HG03575 (cell line): Measurements from ENCODE around the gene UBE2L3.
"Not testable (repeated sequence)": the region's sequence is repeated elsewhere in the genome, so short reads cannot be mapped to it uniquely, and the experiment has no call there.

Experiments used
- ATAC-seq: cut with Tn5 transposase; IDR thresholded peaks from one replicate; pipeline ENCODE4 v1.9.1; 2021; ENCODE audit not compliant: unreplicated experiment, insufficient number of reproducible peaks, low FRiP score; ENCODE audit errors: extremely low read depth

The UBE2L3 gene

DNA sequence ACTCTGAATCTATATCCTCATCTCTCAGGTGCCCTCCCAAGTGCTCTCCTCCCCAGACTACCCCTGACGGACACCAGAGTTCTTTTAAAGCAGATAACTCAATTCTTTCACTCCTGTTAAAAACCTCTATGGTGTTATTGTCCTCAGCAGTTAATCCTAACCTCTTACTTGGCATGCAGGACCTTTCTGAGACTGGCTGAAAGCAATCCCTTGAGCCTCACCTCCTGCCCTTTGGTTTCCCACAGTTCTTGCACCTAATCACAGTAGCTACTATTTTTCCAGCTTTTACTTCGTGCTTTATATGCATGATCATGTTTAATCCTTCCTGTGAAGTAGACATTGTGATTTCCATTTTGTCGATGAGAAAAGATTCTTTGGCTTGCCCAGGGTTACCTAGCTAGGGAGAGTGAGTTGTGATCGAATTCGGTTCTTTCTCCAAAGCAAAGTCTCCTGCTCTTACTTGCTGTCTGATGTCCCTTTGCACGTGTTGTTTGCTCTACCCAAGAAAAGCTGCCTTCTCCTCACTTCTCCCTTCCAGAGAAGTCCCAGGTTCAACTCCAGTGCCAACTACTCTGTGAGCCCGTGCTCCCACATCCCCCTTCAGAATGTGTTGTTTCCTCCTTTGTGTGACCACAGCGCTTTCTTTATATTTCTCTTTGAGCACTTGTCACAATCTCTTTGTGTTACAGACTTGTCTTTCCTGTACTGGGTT lies 2.1 kb downstream of the UBE2L3 start:
- no peak for ATAC-seq

DNA sequence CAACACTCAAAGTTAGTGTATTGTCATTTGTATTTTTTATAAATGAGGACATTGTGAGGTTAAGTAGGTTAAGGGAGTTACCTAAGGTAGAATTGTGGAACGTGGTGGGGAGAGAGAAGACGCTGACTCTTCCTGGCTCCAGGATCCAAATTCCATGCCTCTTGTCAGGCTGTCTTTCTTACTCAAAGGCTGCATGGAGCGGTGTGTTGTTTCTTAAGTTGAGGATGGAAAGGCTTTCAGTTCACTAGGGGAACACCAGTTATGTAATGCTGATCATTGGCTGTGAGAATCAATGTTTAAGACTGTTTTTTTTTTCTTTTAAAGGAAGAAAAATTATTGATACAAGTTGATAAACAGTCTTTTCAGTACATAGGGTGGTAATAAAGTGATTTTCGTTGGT lies 2.9 kb downstream of the UBE2L3 start:
- ATAC-seq: no peak

DNA sequence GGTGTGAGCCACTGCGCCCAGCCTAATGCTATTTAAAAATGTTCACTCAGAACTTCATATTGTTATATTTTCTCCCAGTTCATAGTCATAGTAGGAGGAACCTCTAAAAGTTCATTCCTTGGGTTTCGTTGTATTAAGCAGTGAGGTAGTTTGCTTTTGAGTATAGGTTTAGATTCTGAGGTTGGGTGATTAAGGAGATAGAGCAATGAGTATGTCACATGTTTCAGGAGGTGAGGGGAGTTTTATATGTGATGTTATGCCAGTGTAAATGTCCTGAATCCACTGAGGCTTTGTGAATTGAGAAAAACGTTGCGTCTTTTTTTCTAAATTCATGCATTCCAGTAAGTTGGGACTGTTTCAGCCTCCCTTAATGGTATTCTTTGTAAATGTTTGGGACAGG lies 4.2 kb downstream of the UBE2L3 start:
- no peak for ATAC-seq

DNA sequence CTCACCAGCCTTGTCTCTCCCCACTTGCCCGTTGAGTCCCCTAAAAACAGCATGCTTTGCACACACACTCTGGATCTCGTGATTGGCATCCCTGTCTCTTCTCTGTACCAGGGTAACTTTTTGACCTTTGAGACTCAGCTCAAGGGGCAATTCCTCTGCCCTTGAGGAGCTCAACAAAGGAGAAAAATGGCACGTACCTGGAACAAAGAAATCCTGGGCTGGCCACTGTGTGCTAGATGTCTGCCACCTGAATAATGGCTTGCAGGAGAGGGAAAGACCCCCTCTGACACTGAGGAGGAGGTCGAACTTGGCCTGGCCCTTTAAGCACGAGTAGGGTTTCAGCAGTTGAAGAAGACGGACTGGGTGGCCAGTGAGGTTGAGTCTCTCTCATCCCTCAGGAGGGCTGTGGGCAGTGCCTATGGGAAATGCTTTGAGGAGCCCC lies 5.8 kb downstream of the UBE2L3 start:
- ATAC-seq: no peak

DNA sequence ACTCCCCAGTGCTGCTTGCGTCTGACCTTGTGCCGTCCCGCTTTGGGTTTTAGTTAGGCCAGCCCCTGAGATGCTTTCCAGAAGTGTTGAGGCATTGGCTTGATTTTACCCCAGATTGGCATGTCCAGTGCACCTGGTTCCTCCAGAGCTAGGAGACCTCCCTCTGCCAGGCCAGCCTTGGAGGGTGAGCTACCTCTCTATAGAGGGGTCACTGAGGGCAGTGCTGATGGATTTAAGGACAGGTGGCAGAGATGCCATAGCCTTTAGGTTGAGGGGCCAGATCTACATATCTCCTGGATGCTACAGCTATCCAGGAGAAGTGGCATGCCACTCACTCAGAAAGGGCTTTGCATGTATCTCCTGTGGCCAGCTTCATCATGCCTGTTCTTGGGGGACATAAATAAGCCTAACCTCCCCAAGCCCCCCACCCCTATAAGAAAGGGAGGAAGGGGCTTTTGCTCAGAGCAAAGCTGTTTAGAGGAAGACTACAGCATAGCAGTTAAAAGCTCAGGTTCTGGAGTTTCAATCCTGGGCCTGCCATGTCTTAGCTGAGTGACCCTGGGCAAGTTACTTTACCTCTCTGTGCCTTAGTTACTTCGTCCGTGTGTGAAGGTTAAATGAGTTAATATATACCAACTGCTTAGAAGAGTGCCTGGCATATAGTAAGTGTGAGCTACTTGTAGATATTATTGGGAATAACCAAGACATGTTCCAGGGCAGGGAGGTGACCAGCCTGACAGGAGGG lies 6.4 kb downstream of the UBE2L3 start:
- no peak for ATAC-seq

DNA sequence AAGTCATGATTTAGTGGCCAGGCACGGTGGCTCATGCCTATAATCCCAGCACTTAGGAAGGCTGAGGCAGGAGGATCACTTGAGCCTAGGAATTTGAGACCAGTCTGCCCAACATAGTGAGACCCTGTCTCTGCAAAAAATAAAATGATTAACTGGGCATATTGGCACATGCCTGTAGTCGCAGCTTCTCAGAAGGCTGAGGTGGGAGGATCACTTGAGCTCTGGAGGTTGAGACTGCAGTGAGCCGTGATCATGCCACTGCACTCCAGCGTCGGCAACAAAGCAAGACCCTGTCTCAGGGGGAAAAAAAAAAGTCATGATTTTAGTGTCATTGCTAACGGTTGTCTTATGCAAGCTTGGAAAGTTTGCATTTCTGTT lies 11.9 kb downstream of the UBE2L3 start:
- ATAC-seq: no peak

DNA sequence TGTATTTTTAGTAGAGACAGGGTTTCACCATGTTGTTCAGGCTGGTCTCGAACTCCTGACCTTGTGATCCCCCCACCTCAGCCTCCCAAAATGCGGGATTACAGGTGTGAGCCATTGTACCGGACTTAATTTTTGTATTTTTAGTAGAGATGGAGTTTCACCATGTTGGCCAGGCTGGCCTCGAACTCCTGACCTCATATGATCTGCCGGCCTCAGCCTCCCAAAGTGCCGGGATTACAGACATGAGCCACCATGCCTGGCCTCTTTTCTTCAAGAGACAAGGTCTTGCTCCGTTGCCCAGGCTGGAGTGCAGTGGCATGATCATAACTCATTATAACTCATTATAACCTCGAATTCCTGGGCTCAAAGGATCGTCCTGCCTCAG lies 13.1 kb downstream of the UBE2L3 start:
- not testable (repeated sequence) for ATAC-seq

DNA sequence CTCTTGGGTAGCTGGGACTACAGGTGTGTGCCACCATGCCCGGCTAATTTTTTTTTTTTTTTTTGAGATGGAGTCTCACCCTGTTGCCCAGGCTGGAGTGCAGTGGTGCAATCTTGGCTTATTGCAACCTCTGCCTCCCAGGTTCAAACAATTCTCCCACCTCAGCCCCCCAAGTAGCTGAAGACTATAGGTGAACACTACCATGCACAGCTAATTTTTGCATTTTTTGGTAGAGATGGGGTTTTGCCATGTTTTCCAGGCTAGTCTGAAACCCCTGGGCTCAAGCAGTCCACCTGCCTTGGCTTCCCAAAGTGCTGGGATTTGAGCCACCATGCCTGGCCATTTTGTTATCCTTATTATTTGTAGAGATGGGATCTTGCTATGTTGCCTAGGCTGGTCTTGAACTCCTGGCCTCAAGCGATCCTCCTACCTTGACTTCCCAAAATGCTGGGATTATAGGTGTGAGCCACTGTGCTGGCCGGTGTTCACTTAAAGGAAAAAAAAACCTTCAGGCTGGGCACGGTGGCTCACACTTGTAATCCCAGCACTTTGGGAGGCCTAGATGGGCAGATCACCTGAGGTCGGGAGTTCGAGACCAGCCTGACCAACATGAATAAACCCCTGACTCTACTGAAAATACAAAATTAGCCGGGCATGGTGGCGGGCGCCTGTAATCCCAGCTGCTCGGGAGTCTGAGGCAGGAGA lies 13.6 kb downstream of the UBE2L3 start:
- ATAC-seq: not testable (repeated sequence)

DNA sequence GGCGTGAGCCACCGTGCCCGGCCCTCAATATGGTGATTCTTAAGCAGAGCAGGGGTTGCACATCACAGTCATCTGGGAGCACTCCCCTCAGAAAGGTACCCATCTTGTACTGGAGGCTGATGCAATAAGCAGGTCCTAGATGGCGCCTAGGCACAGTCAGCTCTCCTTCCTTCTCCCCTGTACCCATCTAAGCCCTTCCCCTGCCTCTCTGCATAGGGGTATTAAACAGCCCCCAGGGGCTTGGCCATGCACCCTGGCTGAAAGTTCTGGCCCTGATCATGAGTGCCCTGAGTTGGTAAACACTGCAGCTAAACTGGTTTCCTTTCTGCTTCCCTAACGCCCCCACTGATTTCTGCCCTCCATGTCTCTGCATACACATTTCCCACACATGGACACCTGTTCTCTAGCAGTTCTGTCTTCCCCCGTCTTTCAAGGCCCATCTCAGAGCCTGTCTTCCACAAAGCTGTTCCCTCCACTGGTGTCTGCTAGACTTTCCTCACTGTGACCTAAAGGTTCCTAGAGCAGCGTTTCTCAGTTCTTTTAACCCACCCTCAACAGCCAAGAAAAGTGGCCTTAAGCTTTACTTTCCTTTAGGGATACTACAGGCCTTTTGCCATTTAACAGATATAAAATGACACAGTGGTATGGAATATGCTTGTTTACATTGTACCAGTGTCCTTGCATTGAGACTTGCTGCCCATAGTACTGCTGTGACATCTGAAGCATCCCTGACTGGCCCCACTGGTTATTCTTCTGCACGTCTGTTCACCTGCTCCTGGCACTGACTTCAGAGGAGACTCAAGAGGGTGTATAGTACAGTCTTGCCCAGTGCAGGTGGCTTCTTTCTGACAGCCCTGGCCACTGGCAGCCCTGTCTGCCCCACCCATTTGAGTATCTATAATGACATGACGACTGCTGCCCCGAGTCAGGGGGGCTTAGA lies 15.6 kb downstream of the UBE2L3 start:
- no peak for ATAC-seq

DNA sequence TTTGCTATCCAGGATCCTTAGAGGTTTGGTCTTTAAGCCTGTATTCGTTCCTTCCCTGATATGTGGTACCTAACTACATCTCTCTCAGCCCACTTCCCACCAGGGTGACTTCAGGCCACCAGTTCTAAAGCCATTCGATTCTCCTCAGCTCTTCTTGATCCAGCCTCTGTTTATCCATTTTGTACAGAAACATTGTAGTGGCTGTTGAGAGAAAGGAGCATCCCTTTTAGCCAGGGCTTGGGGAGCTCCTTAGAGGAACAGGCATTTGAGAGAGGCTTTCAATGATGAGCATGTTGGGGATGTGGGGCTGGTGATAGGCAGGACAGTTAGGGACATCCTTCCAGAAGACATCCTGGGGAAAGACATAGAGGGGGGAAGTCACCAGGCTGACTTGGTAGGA lies 17.9 kb downstream of the UBE2L3 start:
- ATAC-seq: no peak

DNA sequence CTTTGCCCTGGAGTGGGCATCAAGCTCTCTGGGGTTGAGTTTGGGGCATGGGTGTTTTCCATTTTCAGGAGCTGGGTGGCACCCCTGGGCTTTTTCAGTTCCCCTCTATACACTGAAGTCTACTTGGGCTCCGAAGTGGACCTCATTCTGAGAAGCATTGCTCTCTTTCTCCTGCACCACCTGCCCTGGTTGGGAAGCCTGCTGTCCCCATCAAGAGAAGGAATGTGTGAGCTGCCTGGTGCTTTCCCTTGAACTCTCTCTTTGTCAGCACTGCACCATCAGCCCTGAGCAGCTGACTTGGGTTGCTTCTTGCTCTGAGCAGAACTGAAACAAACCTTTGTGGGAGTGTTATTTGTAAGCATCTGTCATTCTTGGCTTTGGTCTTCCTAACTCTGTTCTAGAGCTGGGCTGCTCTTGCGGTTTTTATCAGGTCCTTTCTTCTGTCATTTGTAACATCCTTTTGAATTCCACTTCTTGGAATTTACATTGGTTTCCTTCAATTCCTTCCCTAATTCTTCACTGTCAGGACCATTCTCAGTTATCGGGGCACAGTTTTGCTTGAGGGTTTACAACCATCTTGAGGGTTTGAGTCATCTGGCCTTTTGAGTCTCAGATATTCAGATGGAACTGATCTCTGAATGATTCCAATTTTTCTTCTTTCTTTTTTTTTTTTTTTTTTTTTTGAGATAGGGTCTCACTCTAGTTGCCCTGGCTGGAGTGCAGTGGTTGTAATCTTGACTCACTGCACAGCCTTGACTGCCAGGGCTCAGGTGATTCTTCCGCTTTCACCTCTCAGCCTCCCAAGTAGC lies 20.5 kb downstream of the UBE2L3 start:
- no peak for ATAC-seq

DNA sequence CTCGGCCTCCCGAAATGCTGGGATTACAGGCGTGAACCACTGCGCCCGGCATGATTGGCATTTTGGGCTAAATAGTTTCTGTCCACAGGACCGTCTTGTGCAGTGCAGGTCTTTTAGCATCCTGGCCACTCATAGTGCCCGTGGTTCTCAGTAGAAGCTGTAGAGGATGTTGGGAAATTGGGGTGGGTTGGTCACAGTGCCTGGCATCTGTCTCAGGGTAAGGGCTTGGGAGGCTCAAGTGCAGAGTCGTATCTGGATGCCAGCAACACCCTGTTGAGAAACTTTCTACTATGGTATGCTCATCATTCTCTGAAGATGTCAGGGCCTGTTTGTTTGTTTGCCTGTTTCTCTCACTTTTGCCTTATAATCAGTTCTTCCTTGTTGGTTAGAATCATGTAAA lies 21.9 kb downstream of the UBE2L3 start:
- ATAC-seq: no peak

DNA sequence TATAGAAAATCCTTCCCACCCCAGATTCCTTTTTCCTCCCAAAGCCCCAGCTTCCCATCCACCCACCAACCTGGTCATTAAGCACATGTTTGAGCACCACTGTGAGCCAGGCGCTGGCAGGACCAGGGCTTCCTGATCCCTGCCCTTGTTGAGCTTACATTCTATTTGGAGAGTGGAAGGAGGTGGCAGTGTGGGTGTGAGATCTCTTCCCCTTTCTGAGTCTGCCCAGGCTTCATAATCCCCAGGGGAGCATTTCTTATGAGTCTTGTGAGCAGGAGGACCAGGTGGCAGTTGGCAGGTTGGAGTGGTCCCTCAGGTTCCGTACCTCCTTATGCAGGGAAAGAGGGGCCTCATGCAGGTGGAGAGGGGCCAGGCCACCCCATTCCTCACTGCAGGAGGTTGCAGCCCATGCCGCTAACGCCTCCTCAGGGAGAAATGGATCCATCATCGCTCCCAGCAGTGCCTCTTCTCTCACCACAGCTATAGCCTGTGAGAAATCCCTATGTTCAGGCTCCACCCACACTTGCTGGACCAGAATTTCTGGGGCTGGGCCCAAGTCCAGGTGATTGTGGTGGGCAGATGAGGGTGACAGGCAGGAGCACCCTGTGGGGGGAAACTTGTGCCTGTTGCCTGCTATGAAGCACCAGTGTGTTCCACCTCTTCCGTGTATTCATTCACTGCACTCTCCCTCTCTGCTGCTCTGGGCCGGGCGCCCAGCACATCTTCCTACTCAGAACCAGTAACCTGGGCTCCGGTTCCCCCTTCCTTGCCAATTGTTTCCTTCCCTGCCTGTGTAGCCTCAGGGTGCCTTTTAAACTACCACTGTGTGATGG lies 23.5 kb downstream of the UBE2L3 start:
- ATAC-seq: no peak

DNA sequence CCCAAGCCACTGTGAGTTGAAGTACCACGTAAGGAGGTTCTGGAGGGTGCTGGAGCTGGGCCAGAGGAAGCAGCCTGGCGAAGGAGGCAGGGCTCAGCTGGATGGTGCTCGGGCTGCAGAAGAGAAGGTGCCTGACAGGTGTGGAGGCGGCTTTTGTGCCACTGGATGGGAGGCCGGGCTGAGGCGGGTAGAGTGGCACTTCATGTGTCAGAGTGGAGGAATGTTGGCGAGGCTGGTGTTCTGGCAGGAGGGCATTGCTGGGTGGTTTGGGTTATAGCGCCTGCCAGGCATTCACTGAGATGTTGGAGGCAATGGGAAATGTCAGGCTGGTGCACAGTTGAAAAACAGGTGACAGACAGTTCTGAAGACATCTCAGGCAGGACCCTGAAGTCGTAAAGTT lies 24.2 kb downstream of the UBE2L3 start:
- no peak for ATAC-seq

DNA sequence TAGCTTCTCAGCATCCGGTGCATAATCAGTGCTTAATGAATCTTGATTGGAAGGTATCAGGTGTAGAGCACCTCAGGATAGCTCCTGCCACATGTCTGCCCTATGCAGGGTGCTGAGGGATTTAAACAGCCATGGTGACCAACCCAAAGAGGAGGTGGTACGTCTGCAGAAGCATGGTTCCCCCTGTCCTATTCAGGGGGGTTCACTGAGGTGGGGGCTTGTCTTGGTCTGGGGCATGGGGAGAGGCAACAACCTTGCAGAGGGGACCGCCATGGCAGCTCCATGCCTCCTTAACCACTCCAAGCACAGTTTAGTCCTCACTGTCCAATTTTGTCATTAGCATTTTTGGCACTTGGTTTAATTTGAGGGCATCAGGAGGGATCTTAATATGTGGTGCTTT lies 24.9 kb downstream of the UBE2L3 start:
- no peak for ATAC-seq

DNA sequence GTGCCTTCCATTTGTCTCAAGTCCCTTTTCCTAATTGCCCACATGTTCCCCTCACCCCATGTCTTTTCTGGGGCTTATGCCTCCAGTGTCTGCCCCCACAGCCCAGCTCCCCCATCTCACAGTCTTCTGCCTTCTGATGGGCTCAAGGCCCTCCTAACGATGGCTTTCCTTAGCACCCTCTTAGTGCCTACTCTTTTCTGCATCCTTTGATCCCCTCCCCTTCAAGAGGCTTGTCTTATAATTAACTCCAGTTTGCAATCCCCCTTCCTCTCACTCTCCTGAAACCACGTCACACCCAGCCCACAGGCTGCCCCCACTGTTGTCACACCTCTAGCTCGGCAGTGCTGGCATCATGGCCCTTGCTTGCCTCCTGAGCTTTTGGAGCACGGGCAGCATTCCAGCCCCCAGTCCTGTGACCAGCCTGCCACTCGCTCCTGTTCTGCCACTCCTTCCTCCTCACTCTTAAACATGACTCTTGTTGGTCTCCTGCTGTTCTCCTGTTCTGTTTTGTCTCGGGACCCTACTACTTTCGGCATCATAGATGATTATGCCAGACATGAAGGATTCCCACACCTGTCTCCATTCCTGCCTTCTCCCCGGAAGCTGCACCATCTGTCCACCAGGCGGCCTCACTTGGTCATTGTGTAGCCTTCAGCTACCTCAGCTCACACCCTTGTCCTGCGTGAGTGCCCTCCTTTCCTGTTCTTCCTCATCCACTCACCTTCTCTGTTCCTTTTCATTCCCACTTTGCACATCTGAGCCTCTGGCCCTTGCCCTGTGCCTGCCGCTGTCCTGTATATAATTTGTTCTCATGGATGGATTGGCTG lies 26.1 kb downstream of the UBE2L3 start:
- ATAC-seq: no peak
